Pancreas (tissue), 8 donors: ENCODE results near the gene PAPOLB. TPM values are rescaled to one million over a fixed set of nuclear protein-coding genes. Genes with fewer than 3 reads are reported as not detected.

Source experiments
- polyA plus RNA-seq, 2 donors: library from polyadenylated mRNA; stranded (reverse); fragments of 200-250 nt; gene quantifications; one replicate each; pipeline ENCODE4 v1.2.3, GENCODE V29; 2013
- total RNA-seq, 6 donors: library from RNA; stranded (reverse); fragmentation: NEBNext Ultra II Directional in 4 of 6; extraction: Animal tissue kit (Norgen Biotek cat#: 25700) in 4 of 6; gene quantifications; one replicate each; pipeline versions ENCODE4 v1.2.1 to v1.2.4, GENCODE V29; 2021 to 2023
- donor health status: healthy with polysubstance abuse.
- donor health status: DM: no; HTN: no; CAD: no; lungs with moderate emphysema.
- donor health status: DM: no; HTN: no; CAD: no.
- donor health status: Bipolar disorder and iron deficiency.
- donor health status: DM: yes; HTN: yes; CAD: no.
- donor health status: DM: no; HTN: no; CAD: no.
- donor health status: DM: no; HTN: no; CAD: no.
- donor health status: DM: yes; HTN: yes; CAD: no.

PAPOLB gene
- total and polyA plus RNA-seq, 8 donors: 0.03 to 0.09 (median 0.05) TPM; not detected in 5

Other genes with a start within 250 kb of the PAPOLB start
- gene FOXK1, start 179.7 kb downstream of the PAPOLB start, total RNA-seq: 10 to 100 TPM; 13.8 to 20.6 (median 17.3) TPM
- gene FOXK1, start 179.7 kb downstream of the PAPOLB start, polyA plus RNA-seq: 1 to 10 TPM; 3.9 to 8.9 TPM
- gene AP5Z1, start 86.4 kb downstream of the PAPOLB start, total RNA-seq: 10 to 100 TPM; 12.8 to 28.8 (median 16.9) TPM
- gene AP5Z1, start 86.4 kb downstream of the PAPOLB start, polyA plus RNA-seq: 10 to 100 TPM; 80.5 to 81.2 TPM
- gene RADIL, start 21.7 kb upstream of the PAPOLB start, total RNA-seq: 10 to 100 TPM in 1 of 6 donors, 1 to 10 TPM in 4, under 1 TPM in 1; 0.58 to 10.0 (median 3.3) TPM
- 10 to 100 TPM in 1 of 2 donors, 1 to 10 TPM in 1; 2.8 to 11.2 TPM for gene RADIL, start 21.7 kb upstream of the PAPOLB start, polyA plus RNA-seq
- not detected for gene MMD2, start 97.2 kb upstream of the PAPOLB start, total RNA-seq
- under 1 TPM in 1 of 2 donors, not detected in 1; 0.05 TPM for gene MMD2, start 97.2 kb upstream of the PAPOLB start, polyA plus RNA-seq
- gene RBAK, start 183.8 kb upstream of the PAPOLB start, total RNA-seq: 1 to 10 TPM; 5.1 to 7.9 (median 5.7) TPM
- gene RBAK, start 183.8 kb upstream of the PAPOLB start, polyA plus RNA-seq: 1 to 10 TPM; 3.3 to 5.1 TPM